Lower leg skin (tissue), 4 donors: ENCODE data around the gene WNT9B. TPM values are rescaled to one million over a fixed set of nuclear protein-coding genes. Genes with fewer than 3 reads are reported as not detected.
"Not testable (repeated sequence)": the region's sequence is repeated elsewhere in the genome, so short reads cannot be mapped to it uniquely, and the experiment has no call there.

ENCODE experiments used
- DNase-seq, 2 donors: peaks; one replicate each; pipeline ENCODE4 v3.0.0-alpha.2; 2019; ENCODE audit warnings: low spot score in 2 of 2
- H3K4me3 ChIP-seq: fragments of 200-600 bp; sonication (generic); 2 replicates; pipeline ENCODE4 v1.5.1; 2017; ENCODE audit warnings: mild to moderate bottlenecking, low read depth; ENCODE audit not compliant: poor library complexity, severe bottlenecking
- CTCF ChIP-seq, 3 donors: fragments of 450-650 bp; IDR thresholded peaks; one replicate each; pipeline ENCODE4 v1.5.1; 2016; ENCODE audit warnings: antibody characterized with exemption in 3 of 3, mild to moderate bottlenecking in 3 of 3, moderate library complexity in 2 of 3
- POLR2A ChIP-seq, 2 donors: fragments of 450-650 bp; IDR thresholded peaks; one replicate each; pipeline ENCODE4 v1.6.1; 2016 to 2017; ENCODE audit warnings: antibody characterized with exemption in 2 of 2, mild to moderate bottlenecking in 1 of 2, moderate library complexity in 1 of 2
- WGBS, 2 donors: methylation state at CpG; one replicate each; pipeline ENCODE4 v1.1.5; 2018; 5-methylcytosine and 5-hydroxymethylcytosine counted together
- intact Hi-C: fragments of 100-400 bp; cut with DNase I; formaldehyde crosslinking; loops from one replicate; pipeline ENCODE4 v1.15.0; 2023; ENCODE audit warnings: low total_unique reads
- total RNA-seq, 4 donors: library from RNA; depleted of rRNA; stranded (reverse); fragments of >200 nt; gene quantifications; one replicate each; pipeline ENCODE4 v1.1.0, GENCODE V29; 2016

The WNT9B gene
- total RNA-seq, 4 donors from 2014 or later = 0.75 to 1.1 (median 0.86) TPM

GRCh38 chr17:46915596-46915995, 64.2 kb downstream of the WNT9B start:
- no peak overlapping the region for H3K4me3 ChIP-seq
- TF ChIP-seq CTCF (IDR thresholded peaks at IDR 0.05) (no peak), POLR2A (IDR thresholded peaks at IDR 0.05) (no peak)
- DNase-seq = no peak
- intact Hi-C loops = no loop called here
- 53 to 63% methylated on average over 1 of the region's 1 CpG for WGBS, 2 donors

- TF ChIP-seq POLR2A (IDR thresholded peaks at IDR 0.05) = no peak
- no peak for TF ChIP-seq CTCF (IDR thresholded peaks at IDR 0.05)
- intact Hi-C loops = no loop called here
- H3K4me3 ChIP-seq = no peak overlapping the region
- no peak for DNase-seq
- WGBS, 2 donors = 78 to 87% methylated on average over 2 of the region's 2 CpGs
Measured at GRCh38 chr17:46916211-46916610, 64.8 kb downstream of the WNT9B start.

- no peak for TF ChIP-seq POLR2A (IDR thresholded peaks at IDR 0.05)
- no peak for TF ChIP-seq CTCF (IDR thresholded peaks at IDR 0.05)
- no peak for DNase-seq
- no peak overlapping the region for H3K4me3 ChIP-seq
- 91 to 92% methylated on average over 3 of the region's 3 CpGs for WGBS, 2 donors
- intact Hi-C loops = no loop called here
Measured at GRCh38 chr17:46916623-46917022, 65.2 kb downstream of the WNT9B start.

DNA sequence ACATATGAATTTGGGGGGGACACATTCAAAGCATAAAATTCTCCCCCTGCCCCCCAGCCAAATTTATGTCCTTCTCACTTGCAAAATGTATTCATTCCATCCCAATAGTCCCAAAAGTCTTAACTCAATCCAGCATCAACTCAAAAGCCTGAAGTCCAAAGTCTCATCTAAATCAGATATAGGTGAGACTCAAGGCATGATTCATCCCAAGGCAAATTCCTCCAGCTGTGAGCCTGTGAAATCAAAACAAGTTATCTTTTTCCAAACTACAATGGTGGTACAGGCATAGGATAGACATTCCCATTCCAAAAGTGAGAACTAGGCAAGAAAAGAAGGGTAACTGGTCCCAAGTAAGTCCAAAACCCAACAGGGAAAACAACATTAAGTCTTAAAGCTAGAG, 65.7 kb downstream of the WNT9B start:
- intact Hi-C loops = no loop called here
- no peak overlapping the region for H3K4me3 ChIP-seq
- no peak for TF ChIP-seq CTCF (IDR thresholded peaks at IDR 0.05)
- no peak for TF ChIP-seq POLR2A (IDR thresholded peaks at IDR 0.05)
- DNase-seq = no peak

DNA sequence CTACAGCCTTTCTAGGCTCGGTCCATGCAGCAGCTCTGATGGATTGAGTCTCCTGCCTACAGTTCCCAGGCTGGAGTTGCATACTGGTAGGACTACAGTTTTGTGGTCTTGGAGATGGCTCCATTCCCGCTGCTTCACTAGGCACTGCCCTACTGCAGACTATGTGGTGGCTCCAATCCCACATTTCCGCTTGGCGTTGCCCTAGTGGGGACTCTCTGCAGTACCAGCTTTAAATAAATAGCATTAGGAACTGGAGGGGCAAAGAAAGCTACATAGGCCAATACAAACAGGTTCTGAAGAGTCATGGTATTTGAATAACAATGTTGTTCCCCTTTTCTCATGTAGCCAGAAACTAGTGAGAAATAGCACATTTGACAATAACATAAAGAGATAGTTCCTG, 66.1 kb downstream of the WNT9B start:
- no peak for DNase-seq
- H3K4me3 ChIP-seq = no peak overlapping the region
- intact Hi-C loops = no loop called here
- WGBS, 2 donors = 77 to 80% methylated on average over 4 of the region's 4 CpGs
- TF ChIP-seq CTCF (IDR thresholded peaks at IDR 0.05) = no peak
- no peak for TF ChIP-seq POLR2A (IDR thresholded peaks at IDR 0.05)

DNA sequence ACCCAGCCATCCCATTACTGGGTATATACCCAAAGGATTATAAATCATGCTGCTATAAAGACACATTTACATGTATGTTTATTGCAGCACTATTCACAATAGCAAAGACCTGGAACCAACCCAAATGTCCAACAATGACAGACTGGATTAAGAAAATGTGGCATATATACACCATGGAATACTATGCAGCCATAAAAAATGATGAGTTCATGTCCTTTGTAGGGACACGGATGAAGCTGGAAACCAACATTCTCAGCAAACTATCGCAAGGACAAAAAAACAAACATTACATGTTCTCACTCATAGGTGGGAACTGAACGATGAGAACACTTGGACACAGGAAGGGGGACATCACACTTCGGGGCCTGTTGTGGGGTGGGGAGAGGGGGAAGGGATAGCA, 70.6 kb downstream of the WNT9B start:
- DNase-seq = peak in 1 of 2 donors; percentile 21
- intact Hi-C loops, H3K4me3 ChIP-seq: not testable (repeated sequence)
- WGBS, 2 donors = 70 to 80% methylated on average over 4 of the region's 4 CpGs
